Hematopoietic multipotent progenitor cell treated with erythropoietin and hydrocortisone succinate and interleukin-3 and kit ligand, for 15 days (in vitro differentiated cells): ENCODE results near the gene RASGEF1C.

ENCODE experiments used
- DNase-seq: peaks from one replicate; pipeline ENCODE4 v3.0.0-alpha.2; 2015; ENCODE audit warnings: low spot score

RASGEF1C gene

DNA sequence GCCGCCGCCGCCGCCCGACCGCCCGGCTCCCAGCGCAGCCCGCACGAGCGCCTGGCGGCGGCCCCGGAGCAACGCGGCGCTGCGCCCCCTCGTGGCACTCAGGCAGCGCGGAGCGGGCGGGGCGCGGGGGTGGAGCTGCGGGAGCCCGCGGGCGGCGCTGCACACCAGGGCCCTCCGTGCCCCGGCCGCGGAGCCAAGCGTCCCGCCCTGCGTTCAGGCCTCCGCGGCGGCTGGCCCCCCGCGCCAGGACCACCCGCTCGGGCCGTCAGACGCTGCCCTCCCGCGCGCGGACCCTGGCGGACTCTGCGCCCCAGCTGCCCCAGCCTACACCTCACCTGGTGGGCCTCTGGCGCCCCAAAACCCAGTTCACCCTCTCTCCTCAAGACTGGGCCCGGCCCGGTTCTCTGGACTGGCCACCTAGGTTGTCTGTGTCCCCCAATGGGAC is at the start of gene RASGEF1C:
TSS of gene RASGEF1C (minus strand) at position 75 of the 445 bp plus-strand sequence. CDS start 71,159 bp downstream, outside the sequence.
- DNase-seq, result peak; percentile 67

DNA sequence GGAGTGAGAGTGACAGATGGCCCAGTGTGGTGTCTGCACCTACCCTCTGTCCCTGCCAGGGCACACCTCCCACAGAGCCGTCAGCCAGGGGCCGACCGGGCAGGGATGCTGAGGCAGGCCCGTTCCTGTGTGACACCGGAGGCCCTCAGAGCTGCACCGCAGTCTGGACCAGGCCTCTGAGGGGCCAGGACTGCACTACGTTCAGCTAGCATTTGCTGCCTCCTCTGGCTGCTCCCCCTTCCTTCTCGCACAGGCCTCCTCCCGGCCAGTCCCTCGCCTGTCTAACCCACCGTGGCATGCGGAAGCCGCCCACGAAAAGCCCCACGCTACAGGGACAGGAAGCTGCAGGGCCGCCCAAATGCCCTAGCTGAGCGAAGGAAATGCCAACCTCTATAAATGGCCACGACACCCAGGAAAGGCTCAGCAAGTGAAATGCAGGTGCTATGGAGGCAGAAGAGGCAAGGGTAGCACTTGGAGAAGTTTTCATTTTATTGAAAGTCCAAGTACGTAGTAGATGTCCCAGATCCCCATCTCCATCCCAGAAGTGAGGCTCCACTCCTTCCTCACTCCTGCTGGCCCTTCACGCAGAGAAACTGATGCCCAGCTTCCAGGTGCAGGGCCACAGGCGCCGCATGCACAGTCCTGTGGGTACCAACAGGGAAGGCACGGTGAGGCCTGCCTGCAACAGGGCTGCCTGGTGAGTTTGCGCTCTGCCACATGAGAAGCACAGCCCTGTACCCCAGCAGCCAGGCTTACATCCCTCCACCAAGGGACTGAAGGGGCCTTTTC is 44.2 kb upstream of the RASGEF1C start:
- no peak for DNase-seq

DNA sequence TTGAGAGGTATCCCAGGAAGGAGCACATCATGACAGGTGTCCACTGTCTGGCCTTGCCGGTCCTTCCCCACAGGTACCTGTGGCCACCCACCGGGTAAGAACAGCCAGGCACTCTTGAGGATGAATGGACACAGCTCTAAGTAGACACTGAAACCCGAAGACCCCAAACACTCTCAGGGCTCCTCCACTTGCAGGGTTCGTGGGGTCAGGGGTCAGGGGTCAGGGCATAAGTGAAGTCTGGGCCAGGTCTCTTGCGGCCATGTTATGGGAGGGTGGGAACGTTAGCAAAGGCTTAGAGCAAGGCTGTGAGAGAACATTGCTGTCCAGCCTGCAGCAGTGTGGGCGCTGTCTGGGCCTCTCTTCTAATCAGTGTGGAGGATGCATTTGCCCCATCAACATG is 42.9 kb upstream of the RASGEF1C start:
- DNase-seq, result no peak

GRCh38 chr5:180251141-180251540 is 42.1 kb upstream of the RASGEF1C start:
- DNase-seq, result no peak

DNA sequence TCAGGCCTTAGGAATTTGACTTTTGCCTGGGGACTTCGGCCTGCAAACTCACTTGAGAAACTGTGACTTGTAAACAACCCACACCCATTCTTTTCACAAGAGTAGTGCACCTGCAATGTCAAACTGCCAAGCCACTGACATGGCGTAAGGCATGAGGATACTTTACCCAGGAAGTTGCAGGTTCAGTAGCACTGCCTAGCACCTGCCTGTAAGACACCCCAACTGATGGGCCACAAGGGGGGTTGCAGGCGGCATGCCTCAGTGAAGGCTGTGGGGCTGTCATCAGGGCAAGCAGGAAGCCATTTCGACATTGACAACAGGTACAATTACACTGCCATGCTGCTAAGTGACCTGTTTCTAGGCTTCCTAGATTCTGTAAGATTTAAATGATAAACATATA is 41.3 kb upstream of the RASGEF1C start:
- DNase-seq, result no peak

GRCh38 chr5:180241600-180241999 is 32.6 kb upstream of the RASGEF1C start:
- DNase-seq, result no peak

GRCh38 chr5:180238631-180239030 is 29.6 kb upstream of the RASGEF1C start:
- no peak for DNase-seq

- no peak for DNase-seq
These were observed 26.8 kb upstream of the RASGEF1C start for GRCh38 chr5:180235846-180236245.

DNA sequence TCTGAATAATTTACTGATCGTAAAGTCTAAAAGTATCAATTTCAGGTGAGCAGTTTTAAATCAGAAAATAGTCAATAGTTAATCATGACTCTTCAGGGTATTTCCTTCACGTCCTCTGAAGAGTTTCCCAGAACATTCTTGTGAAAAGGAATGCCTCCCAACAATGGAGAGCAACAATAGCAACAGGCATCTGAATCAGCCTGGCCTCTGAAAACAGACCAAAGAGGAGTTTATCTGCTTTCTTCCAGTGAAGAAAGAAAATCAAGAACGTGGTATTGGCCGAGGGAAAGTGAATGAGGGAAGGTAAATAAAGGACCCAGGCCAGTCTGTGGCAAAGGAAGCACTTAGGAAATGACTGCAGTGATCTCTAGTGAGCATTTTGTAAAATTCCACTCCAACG is 26.1 kb upstream of the RASGEF1C start:
- DNase-seq, result no peak

- no peak for DNase-seq
These were observed 25.3 kb upstream of the RASGEF1C start for GRCh38 chr5:180234271-180234670.

DNA sequence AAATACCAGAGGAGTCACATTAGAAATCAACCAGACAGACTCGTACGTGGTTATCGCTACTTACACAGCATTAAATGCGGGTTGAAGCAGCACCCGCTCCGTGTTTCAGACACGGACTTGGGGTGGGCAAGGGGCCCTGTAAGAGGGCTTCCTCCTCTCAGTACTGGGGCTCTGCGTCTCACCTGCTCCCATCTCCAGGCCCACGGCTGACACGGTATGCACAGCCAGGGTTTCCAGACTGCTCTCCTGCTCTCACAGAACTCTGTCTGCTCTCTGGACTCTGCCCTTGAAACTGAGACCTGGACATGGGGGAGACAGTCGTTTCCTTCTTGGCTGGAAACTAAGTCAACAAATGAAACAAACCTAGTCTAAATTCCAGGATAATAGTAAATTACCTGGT is 24.7 kb upstream of the RASGEF1C start:
- DNase-seq, result no peak

DNA sequence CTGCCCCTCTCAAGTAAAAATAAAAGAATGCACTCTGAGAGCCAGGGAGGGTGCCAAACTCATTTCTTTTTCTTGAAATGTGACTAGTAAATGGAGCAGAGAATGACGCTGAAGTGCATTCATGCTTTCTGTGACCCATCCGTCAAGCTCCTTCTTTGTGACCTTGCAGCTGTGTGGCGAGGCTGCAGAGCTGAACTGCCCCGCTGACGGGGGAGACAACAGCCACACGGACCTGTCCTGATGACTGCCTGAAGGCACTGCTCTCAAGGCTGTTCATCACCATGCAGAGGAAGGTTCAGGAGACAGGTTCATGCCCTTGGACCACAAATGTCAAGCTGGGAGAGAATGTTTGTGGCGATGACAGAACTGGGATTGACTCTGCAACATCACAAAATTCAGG is 21.0 kb upstream of the RASGEF1C start:
- no peak for DNase-seq

DNA sequence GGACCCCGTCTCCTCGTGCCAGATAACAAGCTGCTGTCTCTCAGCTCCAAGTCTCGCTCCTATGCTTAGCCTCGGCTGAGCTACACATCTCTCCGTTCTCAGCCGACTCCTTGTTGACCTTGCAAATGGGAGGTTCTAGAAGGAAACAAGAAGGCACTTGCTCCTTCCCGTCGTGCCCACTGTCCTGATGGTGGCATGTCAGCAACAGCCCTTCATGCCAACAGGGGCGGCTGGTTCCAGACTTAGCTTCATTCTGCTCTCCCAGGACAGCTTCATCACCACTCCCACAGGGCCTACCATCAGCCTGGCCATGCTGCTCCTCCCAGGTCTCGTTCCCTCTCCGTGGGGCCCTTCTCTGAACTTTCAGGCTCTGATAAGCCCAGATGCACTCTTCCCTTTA is 13.0 kb upstream of the RASGEF1C start:
- DNase-seq, result no peak

DNA sequence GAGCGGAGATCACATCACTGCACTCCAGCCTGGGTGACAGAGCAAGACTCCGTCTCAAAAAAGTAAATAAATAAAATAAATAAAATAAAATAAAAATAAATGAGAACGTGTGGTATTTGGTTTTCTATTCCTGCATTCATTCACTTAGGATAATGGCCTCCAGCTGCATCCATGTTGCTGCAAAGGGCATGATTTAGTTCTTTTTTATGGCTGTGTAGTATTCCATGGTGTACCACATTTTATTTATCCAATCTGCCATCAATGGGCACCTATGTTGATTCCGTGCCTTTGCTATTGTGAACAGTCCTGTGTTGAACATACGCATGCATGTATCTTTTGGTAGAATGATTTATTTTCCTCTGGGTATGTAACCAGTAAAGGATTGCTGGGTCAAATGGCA is 8.8 kb upstream of the RASGEF1C start:
- DNase-seq, result no peak

- DNase-seq, result no peak
These were observed 7.7 kb upstream of the RASGEF1C start for GRCh38 chr5:180216646-180217171.

GRCh38 chr5:180215783-180216630 is 7.0 kb upstream of the RASGEF1C start:
- no peak for DNase-seq

- no peak for DNase-seq
These were observed 6.1 kb upstream of the RASGEF1C start for GRCh38 chr5:180214870-180215770.

DNA sequence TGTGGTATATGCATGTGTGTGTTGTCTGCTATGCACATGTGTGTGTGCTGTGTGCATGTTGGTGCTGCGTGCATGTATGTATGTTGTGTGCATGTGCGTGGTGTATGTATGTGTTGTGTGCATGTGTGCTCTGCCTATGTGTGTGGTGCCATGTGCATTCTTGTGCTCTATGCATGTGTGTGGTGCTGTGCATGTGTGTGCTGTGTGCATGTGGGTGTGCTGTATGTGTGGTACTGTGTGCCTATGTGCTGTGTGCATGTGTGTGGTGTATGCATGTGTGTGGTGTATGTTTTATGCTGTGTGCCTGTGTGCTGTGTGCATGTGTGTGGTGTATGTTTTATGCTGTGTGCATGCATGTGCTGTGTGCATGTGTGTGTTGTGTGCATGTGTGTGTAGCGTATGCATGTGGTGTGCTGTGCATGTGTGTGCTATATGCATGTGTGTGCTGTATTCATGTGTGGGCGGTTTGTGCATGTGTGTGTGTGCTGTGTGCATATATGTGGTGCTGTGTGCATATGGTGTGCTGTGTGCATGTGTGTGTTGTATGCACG is 4.7 kb upstream of the RASGEF1C start:
- no peak for DNase-seq

- DNase-seq, result no peak
These were observed 4.2 kb upstream of the RASGEF1C start for GRCh38 chr5:180213256-180213600.

- DNase-seq, result no peak
These were observed 3.6 kb upstream of the RASGEF1C start for GRCh38 chr5:180212363-180213255.

DNA sequence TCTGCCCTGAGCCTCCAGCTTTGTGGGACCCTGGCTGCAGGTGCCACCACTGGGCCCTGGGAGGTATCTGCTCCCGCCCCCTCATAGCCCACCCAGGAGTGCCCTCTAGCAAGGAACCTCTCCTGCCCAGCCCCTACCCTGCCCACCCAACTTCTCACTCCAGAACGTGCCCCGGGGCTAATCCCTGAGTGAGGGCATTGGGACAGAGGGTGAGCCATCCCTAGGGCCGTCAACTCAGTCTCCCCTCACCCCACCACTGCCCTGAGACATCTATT is 2.7 kb upstream of the RASGEF1C start:
- no peak for DNase-seq
